NCI-H1694 treated with DMSO at 0.1 percent for 48 hours (cell line): ENCODE results near the gene LINS1.

Source experiments
- DNase-seq: peaks from one replicate; lab custom pipeline; 2025; lab: John Stamatoyannopoulos, UW

LINS1 gene

DNA sequence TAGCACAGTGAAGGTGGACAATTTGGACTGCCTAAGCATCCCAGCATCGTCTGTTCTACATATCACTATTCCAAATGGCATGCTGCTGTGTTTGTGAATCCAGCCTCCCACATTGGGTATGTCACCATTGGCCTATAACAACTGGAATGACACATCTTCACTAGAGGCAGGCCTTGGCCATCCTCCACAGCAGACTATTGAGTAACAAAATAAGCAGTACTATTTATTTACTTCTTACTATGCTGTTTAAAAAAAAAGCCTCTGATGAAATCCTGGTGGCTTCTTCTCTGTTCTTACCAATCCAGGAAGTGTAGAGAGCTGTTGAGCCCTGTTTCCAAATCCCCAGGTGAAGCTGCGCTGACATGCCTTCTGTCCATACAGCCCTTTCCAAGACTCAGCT is 42.7 kb downstream of the LINS1 start:
- no peak for DNase-seq

DNA sequence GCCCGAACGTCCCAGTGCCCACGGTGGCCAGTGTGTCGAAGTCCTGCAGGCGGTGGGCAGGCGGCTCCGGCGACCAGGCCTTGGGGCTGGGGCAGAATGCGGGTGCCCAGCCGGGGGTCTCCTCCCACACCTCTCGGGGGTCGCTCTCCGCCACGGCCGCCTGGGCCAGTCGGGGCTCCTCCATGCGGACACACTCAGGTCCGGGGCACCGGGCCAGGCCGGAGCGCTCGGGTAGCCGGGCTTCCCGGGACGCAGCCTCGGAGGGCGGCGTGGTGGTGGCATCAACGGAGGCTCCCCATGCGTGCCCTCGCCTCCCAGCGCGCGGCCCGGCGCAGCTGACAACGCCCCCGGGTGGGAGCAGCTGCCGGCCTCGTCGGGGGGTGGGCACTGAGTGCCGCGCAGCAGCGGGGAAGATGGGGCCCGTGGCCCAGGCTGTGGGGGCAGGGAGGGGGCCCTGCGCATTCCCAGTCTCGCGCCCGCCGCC is 43.2 kb downstream of the LINS1 start:
- no peak for DNase-seq

DNA sequence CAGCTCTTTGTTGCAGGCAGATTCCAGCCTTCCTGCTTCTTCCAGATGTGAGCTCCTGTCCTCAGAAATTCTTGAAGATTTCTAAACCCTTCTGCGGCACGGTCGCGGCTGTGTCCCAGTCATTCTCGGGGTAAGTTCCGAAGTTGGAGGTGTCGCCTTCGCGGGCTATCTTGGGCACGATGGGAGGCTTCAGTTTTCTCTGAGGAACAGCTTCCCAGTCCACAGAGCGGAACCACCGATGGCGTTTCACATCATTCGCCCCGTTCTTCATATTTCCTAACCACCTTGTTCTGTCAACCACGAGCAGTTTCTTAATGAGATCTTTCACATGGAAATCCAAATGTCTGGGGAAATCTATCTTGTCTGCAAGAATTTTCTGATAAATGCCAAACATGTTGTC is 48.5 kb downstream of the LINS1 start:
- no peak for DNase-seq

DNA sequence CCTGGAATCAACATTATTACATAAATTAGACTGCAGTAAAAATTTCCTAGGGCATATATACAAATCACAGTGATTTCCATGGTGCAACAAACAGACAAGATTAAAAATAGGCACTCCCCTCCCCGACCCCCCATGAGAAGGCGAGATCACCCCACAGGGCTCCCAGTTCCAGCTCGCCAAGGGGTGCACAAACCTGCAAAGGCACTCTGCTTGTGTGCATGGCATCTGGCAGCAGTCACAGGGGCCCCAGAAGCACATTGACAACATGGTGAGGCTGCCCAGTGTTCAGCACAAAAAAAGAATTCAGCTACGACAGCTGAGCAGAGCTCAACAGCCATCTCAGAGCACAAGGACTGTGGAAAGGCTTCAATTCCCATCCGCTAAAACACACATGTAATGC is 54.0 kb downstream of the LINS1 start:
- no peak for DNase-seq

DNA sequence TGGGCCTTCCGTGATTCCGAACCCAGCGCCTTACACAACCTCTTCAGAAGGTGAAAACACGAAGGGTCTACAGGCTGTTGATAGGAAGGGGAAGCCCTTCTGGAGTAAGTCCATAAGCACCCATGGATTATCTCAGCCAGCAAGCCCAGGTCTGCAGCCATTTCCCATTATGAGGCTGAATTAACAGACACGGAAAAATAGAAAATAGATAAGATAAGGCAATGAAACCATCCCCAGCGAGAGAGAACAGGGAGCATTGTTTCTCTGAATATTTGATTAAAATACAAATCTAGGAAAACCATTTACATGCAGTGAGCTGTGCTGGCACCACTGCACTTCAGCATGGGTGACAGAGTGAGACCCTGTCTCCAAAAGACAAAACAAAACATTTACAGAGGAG is 57.0 kb downstream of the LINS1 start:
- no peak for DNase-seq

DNA sequence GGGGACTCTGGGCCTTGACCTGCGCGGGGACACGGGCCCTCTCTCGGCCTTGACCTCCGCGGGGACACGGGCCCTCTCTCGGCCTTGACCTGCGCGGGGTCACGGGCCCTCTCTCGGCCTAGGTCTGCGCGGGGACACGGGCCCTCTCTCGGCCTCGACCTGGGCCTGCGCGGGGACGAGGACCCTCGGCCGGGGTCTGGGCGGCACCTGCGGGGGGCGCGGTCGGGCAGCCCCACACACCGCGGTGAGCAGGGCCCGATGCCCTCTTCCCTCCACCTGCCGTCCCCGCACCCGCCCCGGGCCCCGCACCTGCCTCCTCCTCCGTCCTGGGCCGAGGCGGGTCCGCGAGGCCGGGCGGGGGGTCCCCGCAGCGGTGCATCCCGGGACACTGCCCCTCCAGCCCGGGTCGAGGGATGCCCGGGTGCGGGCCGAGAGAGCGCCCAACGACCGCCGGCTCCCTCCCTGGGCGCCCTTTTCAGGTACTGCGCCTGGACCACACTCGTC is 57.6 kb downstream of the LINS1 start:
- DNase-seq = no peak

DNA sequence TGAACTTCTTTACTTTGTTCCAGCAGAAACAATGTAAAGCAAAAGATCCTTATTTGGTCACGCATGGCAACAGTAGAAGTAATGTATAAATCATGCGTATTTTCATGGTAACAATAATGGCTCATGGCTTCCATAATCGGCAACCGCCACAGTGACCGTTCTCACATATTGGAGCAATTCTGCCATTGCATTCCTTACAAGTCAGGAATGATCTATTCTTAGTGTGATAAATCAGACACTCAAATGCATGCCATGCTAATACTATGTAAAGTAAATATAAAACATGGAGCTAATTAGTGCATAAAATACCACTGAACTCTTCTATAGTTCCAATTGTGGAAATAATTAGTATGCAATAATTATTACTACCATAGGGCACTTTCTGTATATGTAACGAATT is 59.7 kb downstream of the LINS1 start:
- no peak for DNase-seq

DNA sequence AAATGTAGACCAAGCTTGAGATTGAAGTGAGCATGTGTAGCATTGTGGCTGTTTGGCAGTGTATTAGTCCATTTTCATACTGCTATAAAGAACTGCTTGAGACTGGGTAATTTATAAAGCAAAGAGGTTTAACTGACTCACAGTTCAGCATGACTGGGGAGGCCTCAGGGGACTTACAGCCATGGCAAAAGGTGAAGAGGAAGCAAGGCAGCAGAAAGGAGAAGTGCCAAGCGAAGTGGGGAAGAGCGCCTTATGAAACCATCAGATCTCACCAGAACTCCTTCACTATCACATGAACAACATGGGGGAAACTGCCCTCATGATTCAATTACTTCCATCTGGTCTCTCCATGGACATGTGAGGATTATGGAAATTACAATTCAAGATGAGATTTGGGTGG is 64.7 kb downstream of the LINS1 start:
- no peak for DNase-seq

DNA sequence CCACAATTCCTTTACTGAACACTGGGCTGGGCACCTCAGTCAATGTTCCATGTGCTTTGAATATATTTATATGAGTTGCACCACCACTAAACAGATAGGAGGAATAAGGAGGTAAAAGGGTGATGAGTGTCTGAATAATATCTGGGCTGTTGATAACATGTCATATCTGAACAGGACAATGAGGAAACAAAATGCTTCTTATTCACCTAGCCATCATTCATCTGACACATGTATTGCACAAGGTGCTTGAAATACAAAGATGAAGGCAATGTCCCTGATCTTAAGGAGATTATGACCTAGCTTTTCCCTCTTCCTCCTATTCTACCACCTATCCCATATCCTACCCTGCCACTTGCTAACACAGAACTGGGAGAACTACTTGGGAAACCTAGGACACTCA is 65.3 kb downstream of the LINS1 start:
- no peak for DNase-seq

DNA sequence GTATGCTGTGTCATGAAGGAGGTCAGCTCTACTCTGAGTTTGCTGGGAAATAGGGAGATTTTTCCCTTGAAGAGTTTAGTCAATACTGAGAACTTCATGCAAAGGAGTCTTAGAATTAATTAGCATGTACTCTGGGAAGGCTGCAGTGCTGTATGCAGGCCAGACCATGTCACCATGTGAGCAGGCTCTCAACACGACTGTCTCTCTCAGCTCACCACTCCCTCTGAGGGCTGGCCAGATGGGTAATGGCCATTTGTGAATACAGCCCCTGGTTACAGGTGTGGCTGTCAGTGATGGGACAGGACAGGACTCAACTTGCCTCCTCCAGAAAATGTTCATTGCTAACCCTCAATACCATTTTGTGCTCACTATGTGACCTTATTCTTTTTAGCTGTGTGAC is 68.1 kb downstream of the LINS1 start:
- DNase-seq = no peak

DNA sequence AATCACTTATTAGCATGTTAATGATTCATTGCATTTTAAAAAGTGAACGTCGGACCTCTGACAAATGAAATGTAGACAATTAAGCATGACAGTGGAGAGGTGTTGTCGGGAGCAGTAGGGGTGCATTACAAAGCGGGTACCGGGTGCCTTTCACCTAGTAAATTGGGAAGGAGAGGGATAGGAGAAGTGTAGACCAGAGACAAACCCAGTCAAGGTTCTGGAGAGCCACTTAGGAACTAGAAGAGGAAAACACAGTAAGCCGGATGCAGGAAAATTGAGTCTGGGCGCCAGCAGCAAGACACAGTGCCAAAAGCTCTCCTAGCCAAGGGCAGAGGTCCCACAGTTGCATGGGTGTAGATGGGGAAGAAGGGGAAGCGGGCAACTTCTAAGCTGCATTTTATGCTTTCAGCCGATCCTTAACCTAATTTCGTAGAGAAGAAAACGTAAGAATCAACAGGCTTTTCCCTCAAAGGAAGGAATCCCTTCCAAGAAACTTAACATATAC is 70.1 kb downstream of the LINS1 start:
- DNase-seq = no peak

DNA sequence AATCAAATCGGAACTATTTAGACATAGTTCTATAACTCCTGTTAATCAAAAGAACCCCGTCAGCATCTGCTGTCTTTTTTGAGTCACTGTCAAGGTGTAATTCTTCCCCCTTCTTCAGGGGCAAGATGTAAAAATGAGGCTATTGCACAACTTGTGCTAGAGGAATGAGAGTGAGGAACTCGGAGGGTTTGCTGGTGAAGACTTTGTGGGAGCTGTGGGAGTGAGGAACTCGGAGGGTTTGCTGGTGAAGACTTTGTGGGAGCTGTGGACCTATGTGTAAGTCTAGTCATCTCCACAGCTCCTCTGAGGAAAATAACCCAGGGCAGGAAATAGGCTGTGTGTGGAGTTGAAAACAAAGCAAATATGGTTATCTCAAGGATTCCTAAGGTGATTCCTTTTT is 70.8 kb downstream of the LINS1 start:
- no peak for DNase-seq

DNA sequence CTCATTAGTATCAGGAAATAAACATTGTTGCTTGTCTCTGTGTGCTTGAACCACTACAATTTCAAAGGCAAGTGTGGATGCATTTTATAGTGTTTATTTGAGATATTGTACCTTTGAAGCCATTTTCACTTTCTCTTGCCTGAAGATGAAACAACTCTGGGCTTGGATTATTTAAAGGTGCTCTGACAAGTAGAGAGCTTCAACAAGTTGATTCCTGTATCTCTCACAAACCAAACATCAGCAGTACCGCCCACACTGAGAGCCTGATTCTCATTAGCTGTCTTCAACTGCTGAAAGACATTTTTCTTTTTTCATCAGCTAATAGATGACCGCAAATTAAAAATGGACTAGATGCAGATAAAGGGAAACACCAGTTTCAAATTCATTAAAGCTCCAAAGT is 72.4 kb downstream of the LINS1 start:
- DNase-seq = no peak

DNA sequence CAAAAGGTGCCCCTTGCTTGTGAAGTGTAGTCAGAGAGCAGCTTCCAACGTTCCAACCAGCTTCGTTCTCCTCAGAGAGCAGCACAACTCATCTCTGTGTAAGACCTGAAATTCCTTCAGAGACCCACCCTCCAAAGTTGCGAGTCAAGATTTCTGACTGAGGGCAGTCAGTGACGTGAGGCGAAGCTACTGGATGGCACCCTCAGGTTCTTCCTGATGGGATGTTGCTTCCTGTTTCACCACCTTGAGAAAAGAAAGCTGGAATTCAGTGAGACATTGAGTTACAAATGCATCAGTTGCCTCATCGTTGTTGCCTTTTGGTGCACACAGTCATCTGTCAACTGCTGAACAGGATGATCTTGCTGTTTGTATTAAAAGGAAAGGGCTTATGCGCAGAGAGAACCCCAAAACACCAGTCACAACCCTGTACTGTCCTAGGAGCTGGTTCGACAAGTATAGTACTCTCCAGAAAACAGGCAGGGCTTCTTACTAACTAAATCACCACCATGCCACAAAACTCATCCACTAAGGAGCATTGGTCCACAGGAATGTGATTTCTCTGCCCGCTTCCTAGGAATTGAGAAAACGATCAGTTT is 73.1 kb downstream of the LINS1 start, which contains the start of gene CERS3:
TSS of gene CERS3 (minus strand) at position 118 of the 596 bp plus-strand sequence. CDS start 27,101 bp downstream, outside the sequence.
- no peak for DNase-seq

DNA sequence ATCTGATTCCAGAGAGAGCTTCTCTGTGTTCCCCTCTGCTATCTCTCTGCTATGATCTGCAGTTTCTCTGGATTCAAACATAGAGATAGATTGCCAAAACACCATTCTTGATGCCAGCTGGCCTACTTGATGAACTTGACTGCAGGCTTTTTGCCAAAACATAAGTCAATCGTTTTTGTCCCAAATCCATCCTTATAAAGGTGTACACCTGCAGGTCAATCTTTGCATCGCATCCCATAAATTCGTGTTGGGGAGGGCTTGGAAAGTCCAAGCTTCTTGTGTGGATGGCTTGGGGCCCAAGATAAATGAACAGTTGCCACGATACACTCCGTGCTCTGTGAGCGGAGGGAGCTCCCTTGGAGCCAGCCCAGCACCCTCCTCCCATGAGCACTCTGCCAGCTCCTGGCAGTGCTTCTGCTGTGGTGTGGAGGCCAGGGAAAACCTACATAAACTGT is 75.9 kb downstream of the LINS1 start:
- peak; percentile 35 for DNase-seq

DNA sequence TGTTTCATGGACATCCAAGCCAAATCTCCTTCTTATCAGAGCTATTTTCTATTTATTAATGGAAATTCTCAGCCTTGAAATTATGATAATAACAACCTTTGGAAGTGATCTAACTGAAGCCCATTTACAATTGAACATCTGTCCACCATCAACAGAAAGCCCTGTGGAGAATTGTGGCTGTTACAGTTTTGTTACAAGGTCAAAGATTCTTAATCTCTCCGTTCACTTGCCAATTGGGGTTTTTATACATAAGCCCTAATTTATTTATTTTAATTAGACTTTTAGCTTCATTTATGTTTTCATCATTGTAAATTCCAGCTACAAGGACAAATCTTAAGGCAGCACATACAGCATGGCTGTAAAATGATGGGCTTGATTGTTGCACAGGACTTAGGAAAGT is 76.5 kb downstream of the LINS1 start:
- DNase-seq = no peak

DNA sequence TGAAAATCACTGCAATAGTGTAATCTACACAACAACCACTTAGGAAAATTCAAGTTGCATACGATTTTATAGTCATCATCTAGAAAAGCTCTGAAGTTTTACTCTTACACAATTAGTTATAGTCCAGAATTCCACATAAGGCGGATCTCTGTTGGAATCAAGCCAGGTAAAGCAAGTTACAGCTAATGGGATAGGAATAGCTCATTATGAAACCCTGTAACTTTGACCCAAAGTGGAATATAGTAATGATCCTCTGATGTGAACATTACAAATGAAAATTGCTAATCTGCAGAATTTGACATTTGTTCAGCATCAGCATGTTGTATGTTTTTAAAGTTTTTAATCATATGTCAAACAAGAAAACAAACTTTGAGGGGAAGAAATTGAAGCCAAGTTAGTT is 77.7 kb downstream of the LINS1 start:
- DNase-seq = no peak

DNA sequence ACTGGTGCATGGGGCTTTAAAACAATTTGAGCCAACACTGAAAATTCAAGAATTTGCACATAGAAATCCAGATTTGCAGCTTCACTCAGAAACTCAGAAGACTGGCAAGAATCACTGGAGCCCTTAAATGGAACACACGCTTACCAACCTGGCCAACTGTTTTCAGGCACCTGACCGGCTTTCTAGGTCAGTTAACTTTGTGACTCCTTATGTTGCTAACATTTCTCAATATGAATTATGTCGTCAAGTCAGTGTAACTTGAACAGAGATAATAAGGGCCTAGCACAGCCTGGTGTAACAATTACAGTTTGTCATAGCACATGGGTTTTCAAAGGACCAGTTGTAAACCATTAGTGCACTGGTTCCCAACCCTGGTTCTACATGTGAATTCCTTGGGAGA is 80.1 kb downstream of the LINS1 start:
- no peak for DNase-seq

DNA sequence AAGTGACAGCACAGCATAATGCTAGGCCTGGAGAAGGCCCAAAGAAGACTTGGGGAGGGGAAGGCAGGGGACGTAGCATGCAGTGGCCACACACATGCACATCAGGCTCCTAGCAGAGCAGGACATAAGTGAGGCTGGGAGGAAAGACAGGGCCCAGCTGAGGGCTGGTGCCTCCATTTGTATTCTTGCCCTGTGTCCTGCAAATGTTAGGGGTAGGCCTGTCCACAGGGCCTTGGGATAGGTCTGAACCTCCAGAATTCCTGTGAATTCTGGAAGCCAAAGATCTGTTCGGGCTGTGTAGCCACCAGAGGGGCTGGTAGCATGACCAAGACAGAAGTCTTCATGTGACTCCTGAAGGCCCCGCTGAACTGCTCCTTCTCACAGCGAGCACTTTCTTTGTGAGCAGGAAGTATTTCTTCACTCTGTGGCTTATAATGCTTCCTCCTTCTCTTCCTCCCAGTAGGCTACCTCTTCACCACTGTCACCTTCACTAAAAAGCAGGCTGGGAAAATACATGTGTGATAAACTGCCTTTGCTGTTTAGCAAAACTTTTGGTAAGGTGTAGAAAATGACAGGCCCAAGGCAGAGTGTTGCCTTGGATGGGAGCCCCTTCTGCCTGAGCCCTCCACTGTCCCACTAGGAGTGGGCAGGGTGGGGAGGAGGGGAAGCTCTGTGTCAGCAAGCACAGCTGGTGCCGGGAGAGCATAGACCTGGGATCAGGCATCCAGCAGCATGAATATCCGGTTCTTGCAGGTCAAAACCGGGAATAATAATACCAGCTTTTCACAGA is 81.7 kb downstream of the LINS1 start:
- no peak for DNase-seq

DNA sequence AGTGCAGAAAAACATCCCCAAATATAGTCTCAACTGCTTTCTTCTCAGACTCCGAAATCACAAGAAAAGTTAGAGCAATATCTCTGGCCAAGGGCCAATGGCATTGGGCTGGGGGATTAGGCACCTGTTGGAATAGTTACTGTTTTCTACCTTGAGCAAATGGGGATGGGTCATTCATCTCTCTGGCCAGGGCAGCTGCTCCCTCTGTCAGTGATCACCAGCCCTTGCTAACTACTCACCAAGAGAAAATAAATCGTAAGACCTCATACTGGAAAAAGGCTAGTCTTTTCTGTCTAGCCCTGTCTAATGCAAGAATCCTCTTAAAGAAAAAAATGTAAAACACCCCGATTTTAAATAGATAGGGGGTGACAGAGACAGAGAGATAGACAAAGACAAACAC is 84.1 kb downstream of the LINS1 start:
- no peak for DNase-seq
